GM04504 (cell line): Measurements from ENCODE around the gene SMIM36.
"Not testable (repeated sequence)": the region's sequence is repeated elsewhere in the genome, so short reads cannot be mapped to it uniquely, and the experiment has no call there.

Source experiments
- DNase-seq: peaks from one replicate; pipeline ENCODE4 v3.0.0-alpha.2; 2012; ENCODE audit warnings: low read depth

SMIM36 gene

GRCh38 chr17:55413825-55414489, 97.3 kb downstream of the SMIM36 start:
- no peak for DNase-seq

- DNase-seq = no peak
Measured at GRCh38 chr17:55411463-55411855, 99.8 kb downstream of the SMIM36 start.

GRCh38 chr17:55410722-55411462, 100.4 kb downstream of the SMIM36 start:
- DNase-seq = no peak

GRCh38 chr17:55409030-55409800, 102.0 kb downstream of the SMIM36 start:
- no peak for DNase-seq

- DNase-seq = no peak
Measured at GRCh38 chr17:55407641-55408566, 103.3 kb downstream of the SMIM36 start.

- DNase-seq = no peak
Measured at GRCh38 chr17:55405600-55405999, 105.7 kb downstream of the SMIM36 start.

GRCh38 chr17:55404197-55404596, 107.1 kb downstream of the SMIM36 start:
- DNase-seq = not testable (repeated sequence)

GRCh38 chr17:55402374-55402773, 108.9 kb downstream of the SMIM36 start:
- DNase-seq = no peak
